Femur (tissue), 1 donor: ENCODE results near the gene ADARB2.
"Not testable (repeated sequence)": the region's sequence is repeated elsewhere in the genome, so short reads cannot be mapped to it uniquely, and the experiment has no call there.

Source experiments
- DNase-seq: peaks from one replicate; pipeline ENCODE4 v3.0.0-alpha.2; 2017

ADARB2 gene

GRCh38 chr10:1241322-1241890, 495.9 kb downstream of the ADARB2 start:
- no peak for DNase-seq

DNA sequence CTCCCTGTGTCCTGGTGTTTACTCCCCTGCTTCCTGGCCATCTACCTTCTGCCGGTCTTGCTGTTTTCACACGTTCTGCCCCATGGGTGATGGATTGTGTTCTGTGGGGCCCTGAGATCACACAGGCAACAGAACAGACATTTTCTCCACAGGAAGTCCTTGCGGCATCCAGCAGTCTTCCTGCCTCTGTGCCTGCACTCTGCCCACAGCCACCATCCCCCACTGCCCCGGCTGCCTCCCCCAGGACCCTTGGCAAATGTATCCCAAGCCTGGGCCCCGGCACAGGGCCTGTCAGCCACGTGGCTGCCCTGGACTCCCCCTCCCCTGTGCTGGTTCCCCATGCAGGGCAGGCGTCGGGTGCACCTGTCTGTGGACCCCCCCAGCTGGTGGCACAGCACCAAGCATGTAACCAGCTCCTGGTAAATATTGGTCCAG, 497.0 kb downstream of the ADARB2 start:
- DNase-seq: peak; percentile 33

DNA sequence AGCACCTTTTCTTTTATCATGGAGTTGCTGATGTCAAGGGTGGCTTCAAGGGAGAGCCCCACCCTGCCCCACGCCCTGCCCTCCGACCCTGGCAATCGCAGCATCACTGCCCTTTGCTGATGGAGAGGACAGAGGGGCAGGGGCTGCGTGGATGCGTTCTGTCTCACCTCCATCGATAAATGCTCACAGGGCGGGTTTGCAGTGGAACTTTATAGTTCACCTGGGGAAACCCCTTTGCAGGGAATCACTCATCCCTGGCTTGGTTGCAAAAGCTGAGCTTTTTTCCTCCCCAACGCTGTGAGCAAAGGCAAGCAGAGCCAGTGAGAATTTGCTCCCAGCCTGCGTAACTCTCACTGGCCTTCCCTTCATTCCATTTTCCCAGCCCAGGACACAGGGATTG, 504.3 kb downstream of the ADARB2 start:
- DNase-seq: no peak

- no peak for DNase-seq
These were observed 505.0 kb downstream of the ADARB2 start for GRCh38 chr10:1232164-1232911.

DNA sequence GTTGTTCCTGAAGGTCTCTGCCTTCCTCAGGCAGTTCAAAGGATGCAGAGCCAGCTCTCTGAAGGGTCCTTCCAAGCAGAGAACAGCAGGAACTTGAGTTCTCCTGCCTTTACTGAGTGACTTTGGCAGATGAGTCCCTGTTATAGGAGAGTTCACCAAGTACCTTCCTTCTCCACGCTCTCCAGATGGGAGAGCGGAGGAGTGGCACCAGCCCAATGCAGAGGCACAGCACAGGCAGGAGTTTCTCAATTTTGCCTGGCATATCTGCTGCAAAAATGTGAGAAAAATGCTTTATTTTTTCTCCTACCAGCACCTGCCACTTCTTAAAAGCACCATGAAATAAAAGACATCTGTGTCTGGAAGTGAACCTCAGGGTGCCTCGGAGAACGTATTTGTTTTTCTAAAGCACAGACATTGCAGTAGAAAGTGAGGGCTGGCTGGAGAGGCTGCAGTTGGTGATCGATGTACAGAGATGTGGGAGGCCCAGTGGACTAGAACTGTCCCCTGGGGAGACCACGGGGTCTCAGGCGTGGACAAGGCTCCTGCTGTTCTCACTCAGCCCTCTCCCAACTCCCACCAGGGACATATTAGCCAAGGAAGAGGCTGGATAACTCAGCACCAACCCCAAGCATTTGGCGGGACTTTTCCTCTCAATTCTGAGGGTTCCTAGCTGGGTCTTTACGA, 506.6 kb downstream of the ADARB2 start:
- DNase-seq: peak; percentile 10

GRCh38 chr10:1230138-1230537, 507.2 kb downstream of the ADARB2 start:
- no peak for DNase-seq

DNA sequence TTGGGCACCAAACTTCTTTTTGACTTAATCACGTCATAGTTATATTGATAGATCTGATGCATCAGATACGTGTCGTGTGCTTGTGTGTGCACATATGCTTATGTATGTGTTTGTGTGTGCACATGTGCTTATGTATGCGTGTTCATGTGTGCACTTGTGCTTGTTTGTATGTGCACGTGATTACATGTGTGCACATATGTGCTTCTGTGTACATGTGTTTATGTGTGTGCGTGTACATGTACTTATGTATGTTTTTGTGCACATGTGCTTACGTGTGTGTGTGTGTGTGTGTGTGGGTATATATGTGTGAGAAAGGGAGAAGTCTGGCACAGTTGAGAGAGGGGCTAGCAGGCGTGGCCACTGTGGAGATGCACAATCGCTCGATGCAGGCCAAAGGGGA, 507.8 kb downstream of the ADARB2 start:
- no peak for DNase-seq

DNA sequence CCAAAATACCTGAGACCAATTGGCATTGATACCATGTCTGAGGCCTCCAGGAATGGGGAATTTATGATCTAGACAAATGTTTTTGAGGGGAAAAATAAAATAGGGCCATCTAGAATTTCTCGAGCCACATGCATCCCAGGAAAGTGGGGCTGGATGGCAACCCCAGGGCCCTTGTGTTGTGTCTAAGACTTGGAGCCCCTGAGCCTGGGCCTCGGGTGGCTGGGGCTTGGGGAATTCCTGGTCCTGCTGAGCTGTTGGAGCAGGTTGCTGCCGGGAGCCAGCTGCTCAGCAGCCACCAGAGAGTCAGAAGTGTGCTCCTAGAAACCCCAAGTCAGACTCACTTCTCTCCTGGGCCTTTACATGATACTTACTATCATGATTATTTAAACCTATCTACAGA, 508.2 kb downstream of the ADARB2 start:
- DNase-seq: no peak

GRCh38 chr10:1228467-1228975, 508.8 kb downstream of the ADARB2 start:
- no peak for DNase-seq

DNA sequence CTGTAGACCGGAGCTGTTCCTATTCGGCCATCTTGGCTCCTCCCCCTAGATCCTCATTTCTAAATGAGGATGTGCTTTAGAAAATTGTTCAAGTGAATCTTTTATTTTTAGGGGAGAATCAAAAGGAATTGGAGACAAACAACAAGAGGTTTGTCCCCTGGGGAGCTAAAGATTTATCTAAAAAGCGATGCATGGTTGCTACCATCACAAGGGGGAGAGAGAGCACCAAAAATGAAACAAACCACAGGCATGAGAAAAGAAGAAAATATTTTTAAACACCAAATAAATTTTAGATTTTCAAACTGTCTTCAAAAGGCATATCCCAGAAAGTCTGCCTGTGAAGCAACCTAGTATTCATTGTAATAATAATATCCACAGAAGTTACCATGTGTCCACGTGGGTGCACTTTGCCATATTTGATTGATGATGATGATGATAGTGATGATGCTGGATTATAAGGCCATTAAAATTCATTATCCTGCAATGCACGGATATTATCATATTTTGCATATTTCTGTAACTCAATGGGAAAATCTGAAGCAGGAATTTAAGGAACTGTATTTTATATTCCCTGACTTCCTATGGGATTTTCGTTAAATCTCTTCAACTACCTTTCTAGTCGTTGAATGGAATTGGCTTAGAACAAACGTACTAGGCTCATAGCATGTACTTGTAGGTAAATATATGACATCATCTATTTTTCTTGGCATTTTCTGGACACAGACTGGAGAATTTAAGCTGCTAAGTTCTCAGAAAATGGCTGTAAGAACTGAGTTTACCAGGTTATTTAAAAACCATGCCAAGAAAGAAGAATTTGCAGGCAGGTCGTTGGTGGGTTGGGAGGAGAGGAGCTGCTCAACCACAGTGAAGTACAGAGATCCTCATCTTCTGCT, 509.6 kb downstream of the ADARB2 start:
- peak; percentile 8 for DNase-seq

DNA sequence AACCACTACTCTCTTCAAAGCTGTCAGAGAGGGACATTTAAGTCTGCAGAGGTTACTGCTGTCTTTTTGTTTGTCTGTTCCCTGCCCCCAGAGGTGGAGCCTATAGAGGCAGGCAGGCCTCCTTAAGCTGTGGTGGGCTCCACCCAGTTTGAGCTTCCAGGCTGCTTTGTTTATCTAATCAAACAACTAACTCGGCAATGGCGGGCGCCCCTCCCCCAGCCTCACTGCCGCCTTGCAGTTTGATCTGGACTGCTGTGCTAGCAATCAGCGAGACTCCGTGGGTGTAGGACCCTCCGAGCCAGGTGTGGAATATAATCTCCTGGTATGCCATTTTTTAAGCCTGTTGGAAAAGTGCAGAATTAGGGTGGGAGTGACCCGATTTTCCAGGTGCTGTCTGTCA, 510.4 kb downstream of the ADARB2 start:
- not testable (repeated sequence) for DNase-seq

DNA sequence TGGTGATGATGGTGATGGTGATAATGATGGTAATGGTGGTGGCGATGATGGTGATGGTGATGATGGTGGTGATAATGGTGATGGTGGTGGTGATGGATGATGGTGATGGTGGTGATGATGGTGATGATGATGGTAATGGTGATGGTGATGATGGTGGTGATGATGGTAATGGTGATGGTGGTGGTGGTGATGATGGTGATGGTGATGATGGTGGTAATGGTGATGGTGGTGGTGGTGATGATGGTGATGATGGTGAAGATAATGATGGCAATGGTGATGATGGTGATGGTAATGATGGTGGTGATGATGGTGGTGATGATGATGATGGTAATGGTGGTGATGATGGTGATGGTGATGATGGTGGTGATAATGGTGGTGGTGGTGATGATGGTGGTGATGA, 517.5 kb downstream of the ADARB2 start:
- not testable (repeated sequence) for DNase-seq

- DNase-seq: no peak
These were observed 519.7 kb downstream of the ADARB2 start for GRCh38 chr10:1217661-1218060.

- DNase-seq: no peak
These were observed 520.1 kb downstream of the ADARB2 start for GRCh38 chr10:1217237-1217587.

GRCh38 chr10:1216574-1217236, 520.6 kb downstream of the ADARB2 start:
- no peak for DNase-seq

DNA sequence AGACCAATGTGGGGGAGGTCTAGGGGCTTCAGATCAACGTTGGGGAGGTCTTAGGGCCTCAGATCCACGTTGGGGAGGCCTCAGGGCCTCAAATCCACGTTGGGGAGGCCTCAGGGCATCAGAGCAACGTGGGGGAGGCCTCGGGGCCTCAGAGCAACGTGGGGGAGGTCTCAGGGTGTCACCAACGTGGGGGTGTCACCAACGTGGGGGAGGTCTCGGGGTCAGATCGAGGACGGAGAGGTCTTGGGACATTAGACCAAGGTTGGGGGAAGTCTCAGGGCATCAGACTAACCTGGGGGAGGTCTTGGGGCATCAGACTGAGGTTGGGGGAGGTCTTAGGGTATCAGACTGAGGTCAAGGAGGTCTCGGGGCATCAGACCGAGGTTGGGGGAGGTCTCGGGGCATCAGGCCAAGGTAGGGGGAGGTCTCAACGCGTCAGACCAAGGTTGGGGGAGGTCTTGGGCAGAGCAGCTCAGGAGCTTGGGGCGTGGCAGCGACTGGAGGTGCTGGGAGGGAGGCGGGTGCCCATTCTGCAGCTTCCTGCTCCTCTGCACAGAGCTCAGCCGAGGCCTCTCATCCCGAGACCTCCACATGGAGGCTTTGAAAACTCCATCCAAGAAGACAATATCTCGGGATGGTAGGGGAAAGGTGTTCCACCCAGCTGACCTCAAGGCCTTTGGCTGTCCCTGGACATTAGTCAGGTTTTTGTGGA, 521.3 kb downstream of the ADARB2 start:
- DNase-seq: no peak

GRCh38 chr10:1214882-1215540, 522.3 kb downstream of the ADARB2 start:
- DNase-seq: no peak

- DNase-seq: no peak
These were observed 523.2 kb downstream of the ADARB2 start for GRCh38 chr10:1214071-1214675.

- no peak for DNase-seq
These were observed 523.9 kb downstream of the ADARB2 start for GRCh38 chr10:1213252-1214070.
